Measurements from ENCODE around the gene TRAPPC3. TPM values are rescaled to one million over a fixed set of nuclear protein-coding genes. Genes with fewer than 3 reads are reported as not detected.
A peak's percentile ranks its signal among the peaks of the same experiment; 100 is the strongest.

Gene TRAPPC3
- total and polyA plus RNA-seq, 9 of the 15 experiments (the other 6 are each of a cell fraction or from before 2014, with no cell fraction given): 20.6 to 141 (median 112) TPM

DNA sequence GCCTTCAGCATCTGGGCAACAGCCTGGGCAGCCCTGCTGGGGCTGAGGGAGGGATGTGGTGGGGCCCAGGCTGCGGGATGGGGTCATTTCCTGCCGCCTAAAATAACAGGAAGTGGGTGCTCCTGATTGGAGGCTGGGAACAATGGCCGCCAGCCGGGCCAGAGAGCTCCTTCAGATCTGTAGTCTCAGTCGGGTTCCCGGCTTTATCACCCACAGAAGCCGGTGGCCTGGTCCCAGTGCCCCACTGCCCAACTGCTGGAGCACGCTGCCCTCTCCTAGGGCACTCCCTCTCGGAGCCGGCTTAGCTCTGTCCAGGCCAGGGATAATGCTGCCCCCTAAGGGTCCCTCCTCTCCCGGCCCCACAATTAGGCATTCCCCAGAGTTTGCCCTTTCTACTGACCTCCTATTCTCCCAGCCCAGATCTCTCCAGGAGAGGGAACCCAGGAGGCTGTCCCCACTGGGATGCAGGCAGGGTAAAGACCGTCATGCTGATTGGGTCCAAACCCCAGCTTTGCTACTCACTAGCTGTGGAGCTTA lies 11.7 kb upstream of the TRAPPC3 start (continued):
- TF ChIP-seq, protein P1, sequence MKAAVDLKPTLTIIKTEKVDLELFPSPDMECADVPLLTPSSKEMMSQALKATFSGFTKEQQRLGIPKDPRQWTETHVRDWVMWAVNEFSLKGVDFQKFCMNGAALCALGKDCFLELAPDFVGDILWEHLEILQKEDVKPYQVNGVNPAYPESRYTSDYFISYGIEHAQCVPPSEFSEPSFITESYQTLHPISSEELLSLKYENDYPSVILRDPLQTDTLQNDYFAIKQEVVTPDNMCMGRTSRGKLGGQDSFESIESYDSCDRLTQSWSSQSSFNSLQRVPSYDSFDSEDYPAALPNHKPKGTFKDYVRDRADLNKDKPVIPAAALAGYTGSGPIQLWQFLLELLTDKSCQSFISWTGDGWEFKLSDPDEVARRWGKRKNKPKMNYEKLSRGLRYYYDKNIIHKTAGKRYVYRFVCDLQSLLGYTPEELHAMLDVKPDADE (conservative IDR thresholded peaks at IDR 0.05; ENCODE audit: control insufficient read depth, low read depth, low read length): 0 out of 2 replicates have a peak, but pooled peaks have one; percentile 66
- TF ChIP-seq TARDBP (IDR thresholded peaks at IDR 0.05) (0 out of 2 replicates have a peak, but pooled peaks have one; percentile 28), SRSF1 (IDR thresholded peaks at IDR 0.05; ENCODE audit: low read depth, low read length) (no peak), MIER1 (IDR thresholded peaks at IDR 0.05; ENCODE audit: low read depth) (no peak), DMBX1 (CRISPR knock-in tag; IDR thresholded peaks at IDR 0.05; ENCODE audit: borderline replicate concordance) (peak; percentile 78; the same call in 1 of the 2 replicates), ELF4 (CRISPR knock-in tag; IDR thresholded peaks at IDR 0.05) (0 out of 2 replicates have a peak, but pooled peaks have one; percentile 4), ZFPM2 (CRISPR knock-in tag; IDR thresholded peaks at IDR 0.05) (no peak), GTF2A2 (tag; IDR thresholded peaks at IDR 0.05) (no peak), ZFP36 (IDR thresholded peaks at IDR 0.05; ENCODE audit: low read depth, low read length, partially characterized antibody) (no peak), EP300 (IDR thresholded peaks at IDR 0.05; ENCODE audit: low read length) (0 out of 2 replicates have a peak, but pooled peaks have one; percentile 17), SMARCE1 (IDR thresholded peaks at IDR 0.05) (peak; percentile 48; the same call in 1 of the 2 replicates), HMGN3 (IDR thresholded peaks at IDR 0.05; ENCODE audit: borderline replicate concordance, extremely low read depth, insufficient read length, low read depth, low read length) (no peak), CSDE1 (IDR thresholded peaks at IDR 0.05) (no peak), ARID2 (IDR thresholded peaks at IDR 0.05) (0 out of 2 replicates have a peak, but pooled peaks have one; percentile 20), SPI1 (IDR thresholded peaks at IDR 0.05; ENCODE audit: borderline replicate concordance, low read depth, low read length) (peak; percentile 97), CBX8 (IDR thresholded peaks at IDR 0.05; ENCODE audit: borderline replicate concordance, extremely low read depth, low read depth, low read length, poor library complexity, severe bottlenecking) (no peak)
- TF ChIP-seq, protein P2, sequence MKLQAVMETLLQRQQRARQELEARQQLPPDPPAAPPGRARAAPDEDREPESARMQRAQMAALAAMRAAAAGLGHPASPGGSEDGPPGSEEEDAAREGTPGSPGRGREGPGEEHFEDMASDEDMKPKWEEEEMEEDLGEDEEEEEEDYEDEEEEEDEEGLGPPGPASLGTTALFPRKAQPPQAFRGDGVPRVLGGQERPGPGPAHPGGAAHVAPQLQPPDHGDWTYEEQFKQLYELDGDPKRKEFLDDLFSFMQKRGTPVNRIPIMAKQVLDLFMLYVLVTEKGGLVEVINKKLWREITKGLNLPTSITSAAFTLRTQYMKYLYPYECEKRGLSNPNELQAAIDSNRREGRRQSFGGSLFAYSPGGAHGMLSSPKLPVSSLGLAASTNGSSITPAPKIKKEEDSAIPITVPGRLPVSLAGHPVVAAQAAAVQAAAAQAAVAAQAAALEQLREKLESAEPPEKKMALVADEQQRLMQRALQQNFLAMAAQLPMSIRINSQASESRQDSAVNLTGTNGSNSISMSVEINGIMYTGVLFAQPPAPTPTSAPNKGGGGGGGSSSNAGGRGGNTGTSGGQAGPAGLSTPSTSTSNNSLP (IDR thresholded peaks at IDR 0.05; ENCODE audit: borderline replicate concordance, low read depth, low read length): no peak
- TF ChIP-seq, protein P3, sequence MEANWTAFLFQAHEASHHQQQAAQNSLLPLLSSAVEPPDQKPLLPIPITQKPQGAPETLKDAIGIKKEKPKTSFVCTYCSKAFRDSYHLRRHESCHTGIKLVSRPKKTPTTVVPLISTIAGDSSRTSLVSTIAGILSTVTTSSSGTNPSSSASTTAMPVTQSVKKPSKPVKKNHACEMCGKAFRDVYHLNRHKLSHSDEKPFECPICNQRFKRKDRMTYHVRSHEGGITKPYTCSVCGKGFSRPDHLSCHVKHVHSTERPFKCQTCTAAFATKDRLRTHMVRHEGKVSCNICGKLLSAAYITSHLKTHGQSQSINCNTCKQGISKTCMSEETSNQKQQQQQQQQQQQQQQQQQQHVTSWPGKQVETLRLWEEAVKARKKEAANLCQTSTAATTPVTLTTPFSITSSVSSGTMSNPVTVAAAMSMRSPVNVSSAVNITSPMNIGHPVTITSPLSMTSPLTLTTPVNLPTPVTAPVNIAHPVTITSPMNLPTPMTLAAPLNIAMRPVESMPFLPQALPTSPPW (CRISPR knock-in tag; IDR thresholded peaks at IDR 0.05): peak; percentile 39
- TF ChIP-seq, protein P4, sequence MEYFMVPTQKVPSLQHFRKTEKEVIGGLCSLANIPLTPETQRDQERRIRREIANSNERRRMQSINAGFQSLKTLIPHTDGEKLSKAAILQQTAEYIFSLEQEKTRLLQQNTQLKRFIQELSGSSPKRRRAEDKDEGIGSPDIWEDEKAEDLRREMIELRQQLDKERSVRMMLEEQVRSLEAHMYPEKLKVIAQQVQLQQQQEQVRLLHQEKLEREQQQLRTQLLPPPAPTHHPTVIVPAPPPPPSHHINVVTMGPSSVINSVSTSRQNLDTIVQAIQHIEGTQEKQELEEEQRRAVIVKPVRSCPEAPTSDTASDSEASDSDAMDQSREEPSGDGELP (CRISPR knock-in tag; IDR thresholded peaks at IDR 0.05; ENCODE audit: borderline replicate concordance): peak; percentile 60; the same call in 1 of the 2 replicates
- TF ChIP-seq, protein P5, sequence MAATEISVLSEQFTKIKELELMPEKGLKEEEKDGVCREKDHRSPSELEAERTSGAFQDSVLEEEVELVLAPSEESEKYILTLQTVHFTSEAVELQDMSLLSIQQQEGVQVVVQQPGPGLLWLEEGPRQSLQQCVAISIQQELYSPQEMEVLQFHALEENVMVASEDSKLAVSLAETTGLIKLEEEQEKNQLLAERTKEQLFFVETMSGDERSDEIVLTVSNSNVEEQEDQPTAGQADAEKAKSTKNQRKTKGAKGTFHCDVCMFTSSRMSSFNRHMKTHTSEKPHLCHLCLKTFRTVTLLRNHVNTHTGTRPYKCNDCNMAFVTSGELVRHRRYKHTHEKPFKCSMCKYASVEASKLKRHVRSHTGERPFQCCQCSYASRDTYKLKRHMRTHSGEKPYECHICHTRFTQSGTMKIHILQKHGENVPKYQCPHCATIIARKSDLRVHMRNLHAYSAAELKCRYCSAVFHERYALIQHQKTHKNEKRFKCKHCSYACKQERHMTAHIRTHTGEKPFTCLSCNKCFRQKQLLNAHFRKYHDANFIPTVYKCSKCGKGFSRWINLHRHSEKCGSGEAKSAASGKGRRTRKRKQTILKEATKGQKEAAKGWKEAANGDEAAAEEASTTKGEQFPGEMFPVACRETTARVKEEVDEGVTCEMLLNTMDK (IDR thresholded peaks at IDR 0.05; ENCODE audit: borderline replicate concordance, insufficient read depth, low read depth, low read length, poor library complexity, severe bottlenecking): peak; percentile 80

Data from K562 (cell line).